SU-DHL-6 (cell line): ENCODE data around the gene RFFL.

ENCODE experiments used
- H2AFZ ChIP-seq: fragments of 200-600 bp; sonication (generic); 2 replicates; pipeline ENCODE4 v1.6.1; 2014; ENCODE audit warnings: low read depth, mild to moderate bottlenecking, moderate library complexity, mixed read lengths, antibody characterized with exemption, low read length; ENCODE audit not compliant: severe bottlenecking
- H3F3A ChIP-seq: fragments of 200-600 bp; shearing (Covaris generic); 2 replicates; pipeline ENCODE4 v1.6.0; 2016; ENCODE audit warnings: antibody characterized with exemption, mild to moderate bottlenecking; ENCODE audit not compliant: insufficient read depth
- H3K27ac ChIP-seq: fragments of 200-600 bp; sonication (generic); 2 replicates; pipeline ENCODE4 v1.5.1; 2016; ENCODE audit warnings: low read depth, mild to moderate bottlenecking, low read length, moderate library complexity, mixed read lengths
- H3K27me3 ChIP-seq: fragments of 200-600 bp; sonication (generic), shearing (Covaris generic); 2 replicates; pipeline ENCODE4 v1.6.0; 2014; ENCODE audit warnings: mild to moderate bottlenecking, low read length
- H3K36me3 ChIP-seq: fragments of 200-600 bp; sonication (generic); 2 replicates; pipeline ENCODE4 v1.6.1; 2014; ENCODE audit warnings: mild to moderate bottlenecking, low read length, mixed read lengths
- H3K4me2 ChIP-seq: fragments of 300-600, 200-600 bp; shearing (Covaris generic), sonication (generic); 2 replicates; pipeline ENCODE4 v1.6.0; 2014; ENCODE audit warnings: low read length, low read depth, mild to moderate bottlenecking; ENCODE audit not compliant: poor library complexity, severe bottlenecking
- H3K4me3 ChIP-seq: fragments of 200-600 bp; sonication (generic); 2 replicates; pipeline ENCODE4 v1.5.1; 2014; ENCODE audit warnings: antibody characterized with exemption, low read length, mild to moderate bottlenecking, mixed read lengths; ENCODE audit not compliant: insufficient read depth, poor library complexity, severe bottlenecking
- H3K79me2 ChIP-seq: fragments of 200-600 bp; sonication (generic); 2 replicates; pipeline ENCODE4 v1.6.1; 2014; ENCODE audit warnings: mild to moderate bottlenecking, low read length, moderate library complexity; ENCODE audit not compliant: insufficient read depth
- H3K9ac ChIP-seq: fragments of 200-600 bp; sonication (generic); 2 replicates; pipeline ENCODE4 v1.7.0; 2014; ENCODE audit warnings: mild to moderate bottlenecking, low read length
- H3K9me2 ChIP-seq: fragments of 200-600 bp; sonication (generic); replicated peaks from 2 replicates; pipeline ENCODE4 v1.6.1; 2014; ENCODE audit warnings: low read length; ENCODE audit not compliant: insufficient read depth
- H3K9me3 ChIP-seq: fragments of 200-600 bp; sonication (generic); 2 replicates; pipeline ENCODE4 v1.6.1; 2014; ENCODE audit warnings: low read length, mixed read lengths; ENCODE audit not compliant: insufficient read depth
- H4K20me1 ChIP-seq: fragments of 200-600 bp; sonication (generic); 2 replicates; pipeline ENCODE4 v1.6.1; 2014; ENCODE audit warnings: low read depth, mild to moderate bottlenecking, antibody characterized with exemption, low read length, moderate library complexity, mixed read lengths
- CTCF ChIP-seq: fragments of 200-600 bp; sonication (generic); IDR thresholded peaks from one replicate; pipeline ENCODE4 v1.5.1; 2017; ENCODE audit warnings: antibody characterized with exemption, mild to moderate bottlenecking, low read length, moderate library complexity; ENCODE audit not compliant: insufficient read depth, poor library complexity, severe bottlenecking
- EZH2phosphoT487 ChIP-seq: fragments of 200-600 bp; sonication (generic), shearing (Covaris generic); conservative IDR thresholded peaks from 2 replicates; pipeline ENCODE4 v1.6.1; 2018; ENCODE audit warnings: mild to moderate bottlenecking, antibody characterized with exemption, low read length, moderate library complexity, mixed read lengths

RFFL gene

GRCh38 chr17:35064516-35065215 lies 1.2 kb upstream of the RFFL start:
- Histone ChIP-seq H4K20me1 (no peaks in the 10 kb centered on the region), H2AFZ (no peak overlapping the region), H3K9me3 (no peaks in the 10 kb centered on the region), H3K4me2 (no peak overlapping the region), H3K27ac (no peak overlapping the region), H3K27me3 (no peaks in the 10 kb centered on the region), H3K79me2 (no peaks in the 10 kb centered on the region), H3K9me2 (no peaks in the 10 kb centered on the region), H3F3A (no peaks in the 10 kb centered on the region), H3K9ac (no peak overlapping the region), H3K4me3 (no peak overlapping the region), H3K36me3 (no peaks in the 10 kb centered on the region)
- TF ChIP-seq CTCF (no peak), EZH2phosphoT487 (no peak)

DNA sequence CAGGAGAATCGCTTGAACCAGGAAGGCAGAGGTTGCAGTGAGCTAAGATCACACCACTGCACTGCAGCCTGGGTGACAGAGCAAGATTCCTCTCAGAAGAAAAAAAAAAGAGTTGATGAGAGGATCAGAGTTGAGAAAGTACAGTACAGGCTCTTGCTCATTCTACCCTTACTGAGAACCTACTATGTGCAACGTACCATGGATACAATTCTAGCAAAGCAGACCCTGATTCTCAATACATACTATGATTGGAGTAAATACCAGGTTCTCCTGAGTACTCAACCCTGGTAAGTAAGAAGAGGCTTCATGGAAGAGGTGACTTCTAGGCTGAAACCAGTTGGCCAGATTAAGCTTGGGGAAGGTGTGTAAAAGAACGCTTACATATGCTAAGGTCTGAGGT lies 1.2 kb downstream of the RFFL start:
- Histone ChIP-seq H3K4me2 (no peak overlapping the region), H3K9me2 (no peaks in the 10 kb centered on the region), H3K4me3 (no peak overlapping the region), H3K36me3 (no peaks in the 10 kb centered on the region), H2AFZ (no peak overlapping the region), H3K27me3 (no peaks in the 10 kb centered on the region), H3K9ac (no peak overlapping the region), H3K27ac (no peak overlapping the region), H3K79me2 (no peaks in the 10 kb centered on the region), H3F3A (no peaks in the 10 kb centered on the region), H4K20me1 (no peaks in the 10 kb centered on the region), H3K9me3 (no peaks in the 10 kb centered on the region)
- TF ChIP-seq CTCF (no peak), EZH2phosphoT487 (no peak)

DNA sequence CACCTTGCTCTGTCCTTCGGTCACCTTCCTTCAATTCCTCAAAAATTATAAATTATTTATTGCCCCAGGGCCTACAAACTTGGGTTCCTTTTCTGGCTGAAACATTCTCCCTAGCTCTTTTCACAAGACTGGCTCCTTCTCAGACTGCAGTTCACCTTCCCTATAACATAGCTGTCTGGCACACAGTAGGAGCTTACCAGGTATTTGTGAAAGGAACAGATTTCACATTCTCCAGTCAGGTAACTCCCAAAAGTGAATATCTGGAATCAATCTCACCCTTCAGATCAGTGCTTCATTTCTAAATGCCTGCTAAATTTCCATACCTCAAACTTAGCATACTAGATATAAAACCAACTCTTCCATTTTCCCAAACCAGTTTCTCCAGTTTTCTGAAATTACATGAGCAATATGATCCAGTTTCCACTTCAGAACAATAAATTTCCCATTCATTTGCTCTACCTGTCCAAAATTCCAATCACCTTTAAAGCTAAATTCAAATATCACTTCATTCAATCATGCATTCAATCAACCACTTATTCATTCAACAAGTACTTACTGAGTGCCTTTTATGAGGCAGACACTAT lies 6.1 kb downstream of the RFFL start:
- TF ChIP-seq EZH2phosphoT487, result no peak
- TF ChIP-seq CTCF, result no peak

More for the DNA sequence above, 6.1 kb downstream of the RFFL start:
- Histone ChIP-seq H3F3A (no peaks in the 10 kb centered on the region), H4K20me1 (no peaks in the 10 kb centered on the region), H3K9ac (no peak overlapping the region), H3K36me3 (no peaks in the 10 kb centered on the region), H2AFZ (no peak overlapping the region), H3K79me2 (no peaks in the 10 kb centered on the region), H3K4me3 (no peak overlapping the region), H3K9me3 (no peaks in the 10 kb centered on the region), H3K27me3 (no peaks in the 10 kb centered on the region), H3K27ac (no peak overlapping the region), H3K9me2 (no peaks in the 10 kb centered on the region), H3K4me2 (no peak overlapping the region)
